PFSK-1 (cell line): ENCODE measurements around the gene DYRK1A.

Experiments
- FOXP2 ChIP-seq: optimal IDR thresholded peaks from 2 replicates; pipeline ENCODE3; 2011; ENCODE audit warnings: borderline replicate concordance, control low read depth, inconsistent platforms; ENCODE audit not compliant: insufficient read depth; ENCODE audit errors: extremely low read length, extremely low read depth
- POLR2AphosphoS5 ChIP-seq: IDR thresholded peaks from 2 replicates; pipeline ENCODE4 v1.6.1; 2012; ENCODE audit warnings: low read depth, mild to moderate bottlenecking, control low read depth, low read length, moderate library complexity
- SIN3A ChIP-seq: IDR thresholded peaks from 2 replicates; pipeline ENCODE4 v1.6.1; 2012; ENCODE audit warnings: mild to moderate bottlenecking, low read length, moderate library complexity, borderline replicate concordance; ENCODE audit not compliant: insufficient read depth
- TAF1 ChIP-seq: IDR thresholded peaks from 2 replicates; pipeline ENCODE4 v1.6.1; 2012; ENCODE audit warnings: low read length, control low read depth, borderline replicate concordance; ENCODE audit not compliant: insufficient read depth
- TF ChIP-seq, protein P1 (sequence below), 2 experiments: IDR thresholded peaks; 2 replicates each; pipeline versions ENCODE4 v1.6.1 to v1.8.0; 2011 to 2012; ENCODE audit warnings: low read depth in 2 of 2, low read length in 2 of 2, control low read depth in 1 of 2, inconsistent platforms in 1 of 2, mild to moderate bottlenecking in 1 of 2, moderate library complexity in 1 of 2; ENCODE audit not compliant: insufficient read depth in 1 of 2

DYRK1A gene

DNA sequence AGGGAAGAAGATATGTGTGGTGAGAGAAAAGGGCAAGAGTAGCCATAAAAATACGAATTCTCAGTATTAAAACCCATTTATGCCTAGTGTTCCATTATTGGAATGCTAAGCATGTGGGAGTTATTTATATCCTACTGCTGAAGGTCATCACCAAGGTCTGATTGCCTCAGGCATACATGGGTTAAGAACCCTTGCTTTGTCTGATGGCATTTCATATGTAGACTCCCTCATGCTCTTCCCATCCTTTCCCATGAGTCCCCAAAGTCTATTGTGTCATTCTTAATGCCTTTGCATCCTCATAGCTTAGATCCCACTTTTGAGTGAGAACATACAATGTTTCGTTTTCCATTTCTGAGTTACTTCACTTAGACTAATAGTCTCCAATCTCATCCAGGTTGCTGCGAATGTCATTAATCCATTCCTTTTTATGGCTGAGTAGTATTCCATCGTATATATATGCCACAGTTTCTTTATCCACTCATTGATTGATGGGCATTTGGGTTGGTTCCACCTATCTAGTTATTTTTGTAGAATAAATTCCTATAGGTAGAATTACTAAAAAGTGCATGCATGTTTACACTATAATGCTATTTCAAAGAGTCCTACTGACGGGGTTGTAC, 172.5 kb downstream of the DYRK1A start:
- TF ChIP-seq POLR2AphosphoS5 (no peak), SIN3A (no peak), FOXP2 (no peak), TAF1 (no peak)
- TF ChIP-seq, protein P1, sequence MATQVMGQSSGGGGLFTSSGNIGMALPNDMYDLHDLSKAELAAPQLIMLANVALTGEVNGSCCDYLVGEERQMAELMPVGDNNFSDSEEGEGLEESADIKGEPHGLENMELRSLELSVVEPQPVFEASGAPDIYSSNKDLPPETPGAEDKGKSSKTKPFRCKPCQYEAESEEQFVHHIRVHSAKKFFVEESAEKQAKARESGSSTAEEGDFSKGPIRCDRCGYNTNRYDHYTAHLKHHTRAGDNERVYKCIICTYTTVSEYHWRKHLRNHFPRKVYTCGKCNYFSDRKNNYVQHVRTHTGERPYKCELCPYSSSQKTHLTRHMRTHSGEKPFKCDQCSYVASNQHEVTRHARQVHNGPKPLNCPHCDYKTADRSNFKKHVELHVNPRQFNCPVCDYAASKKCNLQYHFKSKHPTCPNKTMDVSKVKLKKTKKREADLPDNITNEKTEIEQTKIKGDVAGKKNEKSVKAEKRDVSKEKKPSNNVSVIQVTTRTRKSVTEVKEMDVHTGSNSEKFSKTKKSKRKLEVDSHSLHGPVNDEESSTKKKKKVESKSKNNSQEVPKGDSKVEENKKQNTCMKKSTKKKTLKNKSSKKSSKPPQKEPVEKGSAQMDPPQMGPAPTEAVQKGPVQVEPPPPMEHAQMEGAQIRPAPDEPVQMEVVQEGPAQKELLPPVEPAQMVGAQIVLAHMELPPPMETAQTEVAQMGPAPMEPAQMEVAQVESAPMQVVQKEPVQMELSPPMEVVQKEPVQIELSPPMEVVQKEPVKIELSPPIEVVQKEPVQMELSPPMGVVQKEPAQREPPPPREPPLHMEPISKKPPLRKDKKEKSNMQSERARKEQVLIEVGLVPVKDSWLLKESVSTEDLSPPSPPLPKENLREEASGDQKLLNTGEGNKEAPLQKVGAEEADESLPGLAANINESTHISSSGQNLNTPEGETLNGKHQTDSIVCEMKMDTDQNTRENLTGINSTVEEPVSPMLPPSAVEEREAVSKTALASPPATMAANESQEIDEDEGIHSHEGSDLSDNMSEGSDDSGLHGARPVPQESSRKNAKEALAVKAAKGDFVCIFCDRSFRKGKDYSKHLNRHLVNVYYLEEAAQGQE (IDR thresholded peaks at IDR 0.05; ENCODE audit: insufficient read depth in 1 of 2, low read depth in 2 of 2, low read length in 2 of 2): no peak

DNA sequence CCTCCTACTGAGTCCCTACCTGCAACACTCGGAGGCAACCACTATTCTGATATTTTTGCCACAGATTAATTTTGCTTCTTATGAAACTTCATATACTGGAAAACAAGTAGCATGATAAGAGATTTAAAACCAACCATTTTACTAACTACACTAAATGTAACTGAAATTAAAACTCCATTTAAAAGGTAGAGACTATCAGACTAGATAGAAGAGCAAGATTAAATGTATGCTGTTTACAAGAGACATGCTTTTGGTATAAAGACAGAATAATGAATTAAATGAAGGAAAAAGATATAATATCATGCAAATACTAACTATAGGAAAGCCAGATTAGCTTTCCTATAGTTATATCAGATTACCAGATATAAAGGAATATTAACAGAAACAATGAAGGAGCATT, 175.9 kb downstream of the DYRK1A start:
- no peak for TF ChIP-seq SIN3A
- TF ChIP-seq TAF1: no peak
- TF ChIP-seq POLR2AphosphoS5: no peak
- TF ChIP-seq, protein P1 (IDR thresholded peaks at IDR 0.05; ENCODE audit: insufficient read depth in 1 of 2, low read depth in 2 of 2, low read length in 2 of 2): no peak
- no peak for TF ChIP-seq FOXP2

DNA sequence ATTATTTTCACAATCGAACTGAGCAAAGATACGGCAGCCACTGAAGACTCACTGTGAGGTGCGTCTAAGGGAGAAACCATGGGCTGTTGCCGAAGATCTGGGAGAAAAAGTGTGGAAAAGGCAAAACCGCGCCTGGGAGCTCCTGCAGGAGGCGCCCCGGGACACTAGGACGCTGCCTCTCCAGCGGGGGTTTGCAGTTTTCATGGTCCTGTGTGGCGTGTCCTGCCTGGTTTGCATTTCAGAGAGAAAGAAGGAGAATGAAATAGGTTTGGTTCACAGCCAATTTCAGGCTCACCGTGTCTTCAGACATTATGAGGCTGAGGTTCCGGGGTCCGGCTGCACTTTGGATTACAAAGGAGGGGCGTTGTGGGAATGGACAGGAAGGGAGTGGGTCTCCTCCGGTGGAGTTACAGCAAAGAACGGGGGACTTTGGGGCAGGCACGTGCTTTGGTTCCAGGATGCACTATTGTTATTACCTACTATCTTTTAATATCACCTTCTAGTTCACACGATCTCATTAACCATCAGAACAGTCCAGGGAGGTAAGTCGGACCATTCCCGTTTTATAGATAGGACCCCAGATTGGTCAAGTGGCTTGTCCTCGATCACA, 179.8 kb downstream of the DYRK1A start:
- no peak for TF ChIP-seq POLR2AphosphoS5
- no peak for TF ChIP-seq FOXP2
- no peak for TF ChIP-seq TAF1
- TF ChIP-seq SIN3A: no peak
- TF ChIP-seq, protein P1 (IDR thresholded peaks at IDR 0.05; ENCODE audit: insufficient read depth in 1 of 2, low read depth in 2 of 2, low read length in 2 of 2): no peak

DNA sequence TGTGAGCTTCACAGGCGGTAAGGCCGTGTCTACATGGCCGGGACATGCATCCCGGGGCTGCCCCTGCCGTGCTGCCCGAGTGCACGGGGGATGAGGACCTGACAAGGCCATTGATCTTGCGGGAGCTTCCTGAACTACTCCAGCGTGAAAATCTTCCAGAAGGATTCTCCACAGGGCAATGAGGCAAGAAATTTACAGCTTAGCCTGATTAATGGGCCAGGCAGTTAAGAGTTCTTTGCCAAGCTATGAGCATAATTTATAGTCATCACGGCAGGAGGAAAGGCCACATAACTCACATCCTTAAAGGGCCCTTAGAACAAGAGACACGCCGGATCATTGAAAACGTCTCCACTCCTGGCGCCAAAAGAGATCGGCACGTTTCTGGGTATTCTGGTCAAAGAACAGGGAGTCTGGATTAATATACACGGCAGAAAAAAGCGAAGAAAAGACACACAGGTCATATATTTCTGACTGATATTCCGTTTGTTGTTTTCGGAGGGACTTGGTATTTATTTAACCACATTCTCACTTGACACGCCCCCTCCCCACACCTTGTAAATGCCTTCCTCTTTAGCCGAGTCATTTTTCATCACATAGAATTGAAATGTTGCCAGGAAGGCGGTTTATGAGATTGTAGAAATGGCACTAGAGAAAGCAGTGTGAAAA, 180.5 kb downstream of the DYRK1A start:
- TF ChIP-seq, protein P1 (IDR thresholded peaks at IDR 0.05; ENCODE audit: insufficient read depth in 1 of 2, low read depth in 2 of 2, low read length in 2 of 2): no peak
- no peak for TF ChIP-seq FOXP2
